GM12875 (cell line): ENCODE data around the gene GPR183.

Experiments used
- H3K4me3 ChIP-seq: one replicate; pipeline ENCODE4 v1.5.1; 2011; ENCODE audit warnings: low read depth, low read length, control low read depth
- CTCF ChIP-seq: IDR thresholded peaks from 2 replicates; pipeline ENCODE4 v1.5.1; 2011; ENCODE audit warnings: low read depth, mild to moderate bottlenecking, control low read depth, inconsistent platforms, low read length, moderate library complexity, borderline replicate concordance; ENCODE audit not compliant: insufficient read depth

Gene GPR183

GRCh38 chr13:99346335-99347042, 39.3 kb upstream of the GPR183 start:
- no peak overlapping the region for H3K4me3 ChIP-seq
- no peak for TF ChIP-seq CTCF

GRCh38 chr13:99345345-99345744, 38.1 kb upstream of the GPR183 start:
- H3K4me3 ChIP-seq, result no peak overlapping the region
- TF ChIP-seq CTCF, result no peak

GRCh38 chr13:99344610-99345208, 37.5 kb upstream of the GPR183 start:
- no peak for TF ChIP-seq CTCF
- H3K4me3 ChIP-seq, result no peak overlapping the region

DNA sequence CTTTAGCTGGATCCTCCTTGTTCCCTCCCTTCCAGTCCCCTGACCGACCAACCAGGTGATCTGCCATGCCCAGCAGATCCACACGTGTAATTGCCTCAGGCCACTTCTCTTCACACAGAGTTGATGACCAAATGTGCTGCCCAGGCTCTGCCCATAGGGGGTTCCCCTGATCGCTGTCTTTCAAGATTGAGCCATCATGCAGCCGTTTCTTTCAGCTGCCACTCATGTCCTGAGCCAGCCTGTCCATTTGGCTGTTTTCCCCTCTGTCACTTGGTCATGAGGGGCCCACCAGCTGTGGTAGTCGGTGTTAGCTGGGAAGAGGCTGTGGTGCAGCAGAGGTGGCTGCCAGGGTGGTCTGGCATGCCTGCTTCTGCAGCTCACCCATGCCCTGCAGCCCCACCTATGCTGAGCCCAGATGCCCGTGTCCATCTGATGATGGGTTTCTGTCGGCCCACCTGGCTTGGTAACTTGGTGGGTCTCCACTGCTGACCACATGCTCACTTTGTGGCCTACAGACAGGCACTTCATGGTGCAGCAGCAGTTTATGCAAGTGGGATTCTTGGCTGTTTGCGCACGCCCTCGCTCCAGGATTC, 35.6 kb upstream of the GPR183 start:
- no peak overlapping the region for H3K4me3 ChIP-seq

GRCh38 chr13:99341969-99342722, 34.9 kb upstream of the GPR183 start:
- no peak for TF ChIP-seq CTCF
- H3K4me3 ChIP-seq, result no peak overlapping the region

More for the DNA sequence above, 35.6 kb upstream of the GPR183 start:
- TF ChIP-seq CTCF, result no peak

- no peak for TF ChIP-seq CTCF
- no peak overlapping the region for H3K4me3 ChIP-seq
These were observed 33.4 kb upstream of the GPR183 start for GRCh38 chr13:99340638-99341037.
